IMR-90 (cell line): ENCODE results near the gene CRYM. TPM values are rescaled to one million over a fixed set of nuclear protein-coding genes. Genes with fewer than 3 reads are reported as not detected.

Experiments
- ELK1 ChIP-seq: fragments of 150-350 bp; IDR thresholded peaks from 2 replicates; pipeline ENCODE4 v1.6.1; 2016; ENCODE audit warnings: low read depth, mild to moderate bottlenecking, low read length, moderate library complexity, borderline replicate concordance
- polyA plus RNA-seq, 3 experiments: library from polyadenylated mRNA; depleted of rRNA; stranded (reverse); fragments of >200 nt; gene quantifications; 2 replicates each; pipeline ENCODE4 v1.2.3, GENCODE V29; 2012; ENCODE audit warnings: low replicate concordance in 1 of 3
- total RNA-seq: library from RNA; depleted of rRNA; stranded (reverse); fragments of >200 nt; gene quantifications from 2 replicates; pipeline ENCODE4 v1.2.3, GENCODE V29; 2012

Gene CRYM
- total and polyA plus RNA-seq, 2 of the 4 experiments (the other 2 are of a cell fraction) = not detected

- TF ChIP-seq ELK1 = no peak
Measured at GRCh38 chr16:21263640-21264570, 14.2 kb downstream of the CRYM start (continued).
